Heart left ventricle (tissue), 16 donors: ENCODE measurements around the gene TTLL1. TPM values are rescaled to one million over a fixed set of nuclear protein-coding genes. Genes with fewer than 3 reads are reported as not detected.

ENCODE experiments used
- ATAC-seq, 4 donors: fragments of 200-7000 bp; cut with Tn5 transposase; one replicate each; pipeline ENCODE4 v1.9.1; 2020 to 2022; ENCODE audit warnings: moderate library complexity in 4 of 4, mild to moderate bottlenecking in 3 of 4, moderate number of reproducible peaks in 1 of 4
- DNase-seq, 5 donors: peaks; one replicate each; pipeline ENCODE4 v3.0.0-alpha.2; 2020
- H3K27ac ChIP-seq, 12 donors: fragments of 200-600 bp; sonication (generic) in 4 of 12; one replicate each; pipeline versions ENCODE4 v1.5.0 to v1.8.0; 2016 to 2022; ENCODE audit warnings: mild to moderate bottlenecking in 2 of 12
- H3K27me3 ChIP-seq, 9 donors: fragments of 200-600 bp; sonication (generic) in 2 of 9; one replicate each; pipeline versions ENCODE4 v1.5.1 to v1.8.0; 2016 to 2022; ENCODE audit warnings: mild to moderate bottlenecking in 3 of 9
- H3K36me3 ChIP-seq, 9 donors: fragments of 200-600 bp; sonication (generic) in 2 of 9; one replicate each; pipeline versions ENCODE4 v1.5.0 to v1.8.0; 2018 to 2022; ENCODE audit warnings: mild to moderate bottlenecking in 2 of 9
- H3K4me1 ChIP-seq, 12 donors: fragments of 200-600 bp; sonication (generic) in 4 of 12; one replicate each; pipeline versions ENCODE4 v1.5.0 to v1.8.0; 2016 to 2022; ENCODE audit warnings: mild to moderate bottlenecking in 3 of 12
- H3K4me3 ChIP-seq, 12 donors: fragments of 200-600 bp; sonication (generic) in 4 of 12; one replicate each; pipeline versions ENCODE4 v1.5.0 to v1.8.0; 2017 to 2022; ENCODE audit warnings: mild to moderate bottlenecking in 9 of 12, moderate library complexity in 4 of 12
- H3K9me3 ChIP-seq, 12 donors: fragments of 200-600 bp; sonication (generic) in 4 of 12; one replicate each; pipeline versions ENCODE4 v1.5.0 to v1.8.0; 2016 to 2022; ENCODE audit warnings: mild to moderate bottlenecking in 1 of 12
- POLR2A ChIP-seq, 2 donors: fragments of 450-650 bp; IDR thresholded peaks; one replicate each; pipeline ENCODE4 v1.6.1; 2017; ENCODE audit warnings: antibody characterized with exemption in 2 of 2, mild to moderate bottlenecking in 2 of 2, moderate library complexity in 2 of 2
- WGBS, 4 donors: extraction: QIAGEN DNeasy Blood & Tissue Kit in 2 of 4; methylation state at CpG; one replicate each; pipeline versions ENCODE4 v1.1.5 to v1.1.7; 2013 to 2018; 5-methylcytosine and 5-hydroxymethylcytosine counted together
- intact Hi-C, 10 donors: fragments of 100-400 bp; cut with DNase I; formaldehyde crosslinking; loops; one replicate each; pipeline versions ENCODE4 v1.11.1 to v1.14.2; 2022
- polyA plus RNA-seq, 2 donors: library from polyadenylated mRNA; stranded (reverse); fragments of 200-250 nt; gene quantifications; one replicate each; pipeline ENCODE4 v1.2.3, GENCODE V29; 2013
- total RNA-seq, 9 donors: library from RNA; depleted of rRNA in 2 of 9; stranded (reverse); fragments of >200 nt in 2 of 9; fragmentation: NEBNext Ultra II Directional in 3 of 9; extraction: Animal tissue kit (Norgen Biotek cat#: 25700) in 3 of 9; gene quantifications; one replicate each; pipeline versions ENCODE4 v1.1.0 to v1.2.4, GENCODE V29; 2016 to 2023
- TF ChIP-seq, protein P1 (sequence below), 12 donors: fragments of 200-600 bp; sonication (generic) in 4 of 12; IDR thresholded peaks; one replicate each; pipeline versions ENCODE4 v1.5.0 to v1.8.0; 2018 to 2022; ENCODE audit warnings: antibody characterized with exemption in 12 of 12, mild to moderate bottlenecking in 5 of 12
- donor health status: ischemic (EF 13 %, LVEDD 7.1; RV severe dilation, severe dysfunction).
- donor health status: healthy with polysubstance abuse.
- donor health status: DM: no; HTN: yes; CAD: no.
- donor health status: DM: no; HTN: no; CAD: no.
- donor health status: ischemic (EF 25% LVEDD 6.9; RV normal size, moderate dysfunction).
- donor health status: ischemic (EF 25% LVEDD 5.7; RV mildly dilated, moderate dysfunction).
- donor health status: healthy.
- donor health status: DM: yes; HTN: yes; CAD: no.
- donor health status: ischemic (EF 35%, LVEDD 5.7; RV mildly dilated, moderate dysfunction).
- donor health status: nonischemic (EF 11% LVEDD 7.7; RV severe dilation, severe dysfunction).
- donor health status: DM: yes; HTN: yes; CAD: no.
- donor health status: PGD.
- donor health status: ischemic (EF 29% LVEDD 5.4; RV normal size, mild dysfunction).
- donor health status: nonischemic (EF 23%, LVEDD 6.1; RV moderate dilation, normal function).

TTLL1 gene
- total and polyA plus RNA-seq, 11 donors = 4.4 to 13.2 (median 7.5) TPM

DNA sequence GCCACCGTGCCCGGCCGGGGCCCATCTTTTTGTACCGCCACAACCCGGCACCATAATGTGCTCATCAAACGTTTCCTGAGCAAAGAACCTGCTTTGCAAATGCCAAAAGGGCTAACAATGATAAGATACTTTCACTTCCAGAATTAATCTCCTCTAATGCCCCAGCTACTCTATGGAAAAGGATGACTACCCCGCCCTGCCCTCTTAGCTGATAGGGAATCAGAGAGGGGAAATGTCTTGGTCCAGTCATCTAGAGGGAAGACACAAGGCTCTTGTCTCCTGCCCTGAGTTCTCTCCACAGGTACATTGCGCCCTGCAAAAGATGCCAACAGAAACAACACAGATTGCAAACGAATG lies 586 bp downstream of the TTLL1 start:
- intact Hi-C loops = loop anchor here in 4 of 10 donors (2.0 to 10.0 kb wide), 5 partner anchors 64 to 308 kb away; no protein-coding TSS in a partner anchor
- no peak for DNase-seq
- WGBS, 4 donors = 52 to 64% (median 60%) methylated on average over 9 of the region's 9 CpGs
- no peaks in the 10 kb centered on the region for H3K27me3 ChIP-seq
- ATAC-seq = no peak
- no peaks in the 10 kb centered on the region for H3K36me3 ChIP-seq
- peaks cover 0 to 30% (median 9%) of the 10 kb centered on the region in 12 donors for H3K4me1 ChIP-seq
- peak overlapping the region in 9 of 12 donors; percentile 57 to 77 (median 69) for H3K27ac ChIP-seq
- no peak for TF ChIP-seq POLR2A (IDR thresholded peaks at IDR 0.05)
- TF ChIP-seq, protein P1, sequence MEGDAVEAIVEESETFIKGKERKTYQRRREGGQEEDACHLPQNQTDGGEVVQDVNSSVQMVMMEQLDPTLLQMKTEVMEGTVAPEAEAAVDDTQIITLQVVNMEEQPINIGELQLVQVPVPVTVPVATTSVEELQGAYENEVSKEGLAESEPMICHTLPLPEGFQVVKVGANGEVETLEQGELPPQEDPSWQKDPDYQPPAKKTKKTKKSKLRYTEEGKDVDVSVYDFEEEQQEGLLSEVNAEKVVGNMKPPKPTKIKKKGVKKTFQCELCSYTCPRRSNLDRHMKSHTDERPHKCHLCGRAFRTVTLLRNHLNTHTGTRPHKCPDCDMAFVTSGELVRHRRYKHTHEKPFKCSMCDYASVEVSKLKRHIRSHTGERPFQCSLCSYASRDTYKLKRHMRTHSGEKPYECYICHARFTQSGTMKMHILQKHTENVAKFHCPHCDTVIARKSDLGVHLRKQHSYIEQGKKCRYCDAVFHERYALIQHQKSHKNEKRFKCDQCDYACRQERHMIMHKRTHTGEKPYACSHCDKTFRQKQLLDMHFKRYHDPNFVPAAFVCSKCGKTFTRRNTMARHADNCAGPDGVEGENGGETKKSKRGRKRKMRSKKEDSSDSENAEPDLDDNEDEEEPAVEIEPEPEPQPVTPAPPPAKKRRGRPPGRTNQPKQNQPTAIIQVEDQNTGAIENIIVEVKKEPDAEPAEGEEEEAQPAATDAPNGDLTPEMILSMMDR (IDR thresholded peaks at IDR 0.05) = no peak
- H3K4me3 ChIP-seq = peak overlapping the region; percentile 38 to 96 (median 84)
- H3K9me3 ChIP-seq = no peaks in the 10 kb centered on the region

GRCh38 chr22:43085658-43086606 lies 3.3 kb downstream of the TTLL1 start:
- Histone ChIP-seq H3K27me3 (no peaks in the 10 kb centered on the region), H3K9me3 (no peaks in the 10 kb centered on the region), H3K4me1 (peaks cover 0 to 30% (median 9%) of the 10 kb centered on the region in 12 donors), H3K27ac (peak overlapping the region in 10 of 12 donors; percentile 24 to 75 (median 54)), H3K36me3 (no peaks in the 10 kb centered on the region), H3K4me3 (no peak overlapping the region)
- intact Hi-C loops = loop anchor here in 2 of 10 donors (10.0 kb wide), 3 partner anchors 61 to 221 kb away; no protein-coding TSS in a partner anchor
- DNase-seq (peak in 2 of 5 donors; percentile 44 to 61), ATAC-seq (peak in 3 of 4 donors; percentile 13 to 33 (median 19))
- TF ChIP-seq, protein P1 (IDR thresholded peaks at IDR 0.05) = no peak
- TF ChIP-seq POLR2A (IDR thresholded peaks at IDR 0.05) = no peak
- WGBS, 4 donors = 50 to 61% (median 54%) methylated on average over 19 of the region's 19 CpGs

- WGBS, 4 donors = 93 to 98% (median 97%) methylated on average over 4 of the region's 4 CpGs
- TF ChIP-seq POLR2A (IDR thresholded peaks at IDR 0.05) = no peak
- TF ChIP-seq, protein P1 (IDR thresholded peaks at IDR 0.05) = no peak
- no peaks in the 10 kb centered on the region for H3K36me3 ChIP-seq
- intact Hi-C loops = loop anchor here in 2 of 10 donors (10.0 kb wide), 3 partner anchors 57 to 217 kb away; no protein-coding TSS in a partner anchor
- H3K27me3 ChIP-seq = no peaks in the 10 kb centered on the region
- no peaks in the 10 kb centered on the region for H3K9me3 ChIP-seq
- DNase-seq (no peak), ATAC-seq (no peak)
- H3K4me1 ChIP-seq = peaks cover 0 to 24% (median 2%) of the 10 kb centered on the region in 12 donors
- no peak overlapping the region for H3K4me3 ChIP-seq
- no peak overlapping the region for H3K27ac ChIP-seq
Observed at GRCh38 chr22:43081968-43082367, 7.2 kb downstream of the TTLL1 start.

DNA sequence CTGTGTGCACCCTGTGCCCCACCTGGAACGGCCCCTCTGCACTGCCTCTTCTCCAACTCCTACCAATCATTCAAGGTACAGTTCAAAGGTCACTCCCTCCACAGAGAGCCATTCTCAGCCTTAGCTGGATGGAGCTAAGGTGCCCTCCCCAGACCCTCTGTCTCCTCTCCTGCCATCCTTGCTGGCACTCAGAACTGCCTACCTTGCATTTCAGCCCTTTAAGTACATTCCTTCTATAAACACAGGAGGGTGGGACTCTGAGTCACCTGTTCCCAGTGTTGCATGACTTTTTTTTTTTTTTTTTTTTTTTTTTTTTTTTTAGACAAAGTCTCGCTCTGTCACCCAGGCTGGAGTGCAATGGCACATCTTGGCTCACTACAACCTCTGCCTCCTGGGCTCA lies 8.6 kb downstream of the TTLL1 start:
- WGBS, 4 donors = 91 to 100% (median 95%) methylated on average over 2 of the region's 2 CpGs

More for the DNA sequence above, 8.6 kb downstream of the TTLL1 start:
- Histone ChIP-seq H3K9me3 (no peaks in the 10 kb centered on the region), H3K4me1 (peaks cover 0 to 13% (median 0%) of the 10 kb centered on the region in 12 donors), H3K36me3 (no peaks in the 10 kb centered on the region), H3K27ac (no peak overlapping the region), H3K27me3 (no peaks in the 10 kb centered on the region), H3K4me3 (no peak overlapping the region)
- DNase-seq = no peak
- peak in 1 of 4 donors; percentile 11 for ATAC-seq
- TF ChIP-seq, protein P1 (IDR thresholded peaks at IDR 0.05) = no peak
- no peak for TF ChIP-seq POLR2A (IDR thresholded peaks at IDR 0.05)
- intact Hi-C loops = loop anchor here in 2 of 10 donors (10.0 kb wide), 3 partner anchors 56 to 216 kb away; no protein-coding TSS in a partner anchor
